ENCODE data around the gene LIMS1. TPM values are rescaled to one million over a fixed set of nuclear protein-coding genes. Genes with fewer than 3 reads are reported as not detected.

LIMS1 gene
- total RNA-seq, 2 donors from 2014 or later, result 34.1 to 50.3 TPM

GRCh38 chr2:108625828-108626195 lies 91.5 kb downstream of the LIMS1 start:
- no peak for TF ChIP-seq CTCF (IDR thresholded peaks at IDR 0.05)
- Histone ChIP-seq H3K4me3 (no peak overlapping the region), H3K27me3 (no peaks in the 10 kb centered on the region), H3K9me3 (no peaks in the 10 kb centered on the region), H3K9ac (ENCODE audit: low read depth in 2 of 2, low read length in 2 of 2) (no peak overlapping the region), H3K27ac (no peak overlapping the region), H3K36me3 (no peaks in the 10 kb centered on the region), H3K4me1 (no peaks in the 10 kb centered on the region)
- intact Hi-C loops (cut with DNase I), result no loop called here
- no peak for DNase-seq

- no peaks in the 10 kb centered on the region for H3K9me3 ChIP-seq
- H3K9ac ChIP-seq (ENCODE audit: low read depth in 2 of 2, low read length in 2 of 2), result no peak overlapping the region
- H3K27ac ChIP-seq, result no peak overlapping the region
- no peak for TF ChIP-seq CTCF (IDR thresholded peaks at IDR 0.05)
- intact Hi-C loops (cut with DNase I), result no loop called here
- no peak for DNase-seq
- no peak overlapping the region for H3K4me3 ChIP-seq
- H3K36me3 ChIP-seq, result no peaks in the 10 kb centered on the region
- no peaks in the 10 kb centered on the region for H3K27me3 ChIP-seq
- H3K4me1 ChIP-seq, result no peaks in the 10 kb centered on the region
These were observed 92.7 kb downstream of the LIMS1 start for GRCh38 chr2:108626995-108627394.

- DNase-seq, result no peak
- Histone ChIP-seq H3K27ac (no peak overlapping the region), H3K4me1 (no peaks in the 10 kb centered on the region), H3K4me3 (no peak overlapping the region), H3K9me3 (no peaks in the 10 kb centered on the region), H3K27me3 (no peaks in the 10 kb centered on the region), H3K36me3 (no peaks in the 10 kb centered on the region), H3K9ac (ENCODE audit: low read depth in 2 of 2, low read length in 2 of 2) (no peak overlapping the region)
- no peak for TF ChIP-seq CTCF (IDR thresholded peaks at IDR 0.05)
- intact Hi-C loops (cut with DNase I), result no loop called here
These were observed 93.8 kb downstream of the LIMS1 start for GRCh38 chr2:108627911-108628567.

GRCh38 chr2:108628936-108629335 lies 94.7 kb downstream of the LIMS1 start:
- intact Hi-C loops (cut with DNase I), result no loop called here
- TF ChIP-seq CTCF (IDR thresholded peaks at IDR 0.05), result no peak
- no peaks in the 10 kb centered on the region for H3K27me3 ChIP-seq
- no peaks in the 10 kb centered on the region for H3K36me3 ChIP-seq
- no peak overlapping the region for H3K4me3 ChIP-seq
- peaks cover 3% of the 10 kb centered on the region for H3K4me1 ChIP-seq
- no peak overlapping the region for H3K9ac ChIP-seq (ENCODE audit: low read depth in 2 of 2, low read length in 2 of 2)
- no peak overlapping the region for H3K27ac ChIP-seq
- H3K9me3 ChIP-seq, result no peaks in the 10 kb centered on the region
- no peak for DNase-seq

- Histone ChIP-seq H3K9ac (ENCODE audit: low read depth in 2 of 2, low read length in 2 of 2) (no peak overlapping the region), H3K4me1 (peaks cover 3% of the 10 kb centered on the region), H3K27me3 (no peaks in the 10 kb centered on the region), H3K36me3 (no peaks in the 10 kb centered on the region), H3K9me3 (no peaks in the 10 kb centered on the region), H3K27ac (no peak overlapping the region), H3K4me3 (no peak overlapping the region)
- TF ChIP-seq CTCF (IDR thresholded peaks at IDR 0.05), result no peak
- intact Hi-C loops (cut with DNase I), result no loop called here
- DNase-seq, result no peak
These were observed 95.1 kb downstream of the LIMS1 start for GRCh38 chr2:108629417-108629816.

All from colonic mucosa (tissue), 4 donors.